ENCODE results near the gene HNRNPDL.

- no peak for TF ChIP-seq CTCF (conservative IDR thresholded peaks at IDR 0.05; ENCODE audit: low read length)
- no peak for TF ChIP-seq EZH2phosphoT487 (IDR thresholded peaks at IDR 0.05; ENCODE audit: borderline replicate concordance, low read depth, low read length)
Observed at GRCh38 chr4:82398263-82398662, 32.0 kb downstream of the HNRNPDL start.
